GM21619 (cell line): ENCODE data around the gene SEC16A.

Experiments
- ATAC-seq: cut with Tn5 transposase; IDR thresholded peaks from one replicate; pipeline ENCODE4 v1.9.1; 2021; ENCODE audit not compliant: unreplicated experiment

The SEC16A gene, protein sequence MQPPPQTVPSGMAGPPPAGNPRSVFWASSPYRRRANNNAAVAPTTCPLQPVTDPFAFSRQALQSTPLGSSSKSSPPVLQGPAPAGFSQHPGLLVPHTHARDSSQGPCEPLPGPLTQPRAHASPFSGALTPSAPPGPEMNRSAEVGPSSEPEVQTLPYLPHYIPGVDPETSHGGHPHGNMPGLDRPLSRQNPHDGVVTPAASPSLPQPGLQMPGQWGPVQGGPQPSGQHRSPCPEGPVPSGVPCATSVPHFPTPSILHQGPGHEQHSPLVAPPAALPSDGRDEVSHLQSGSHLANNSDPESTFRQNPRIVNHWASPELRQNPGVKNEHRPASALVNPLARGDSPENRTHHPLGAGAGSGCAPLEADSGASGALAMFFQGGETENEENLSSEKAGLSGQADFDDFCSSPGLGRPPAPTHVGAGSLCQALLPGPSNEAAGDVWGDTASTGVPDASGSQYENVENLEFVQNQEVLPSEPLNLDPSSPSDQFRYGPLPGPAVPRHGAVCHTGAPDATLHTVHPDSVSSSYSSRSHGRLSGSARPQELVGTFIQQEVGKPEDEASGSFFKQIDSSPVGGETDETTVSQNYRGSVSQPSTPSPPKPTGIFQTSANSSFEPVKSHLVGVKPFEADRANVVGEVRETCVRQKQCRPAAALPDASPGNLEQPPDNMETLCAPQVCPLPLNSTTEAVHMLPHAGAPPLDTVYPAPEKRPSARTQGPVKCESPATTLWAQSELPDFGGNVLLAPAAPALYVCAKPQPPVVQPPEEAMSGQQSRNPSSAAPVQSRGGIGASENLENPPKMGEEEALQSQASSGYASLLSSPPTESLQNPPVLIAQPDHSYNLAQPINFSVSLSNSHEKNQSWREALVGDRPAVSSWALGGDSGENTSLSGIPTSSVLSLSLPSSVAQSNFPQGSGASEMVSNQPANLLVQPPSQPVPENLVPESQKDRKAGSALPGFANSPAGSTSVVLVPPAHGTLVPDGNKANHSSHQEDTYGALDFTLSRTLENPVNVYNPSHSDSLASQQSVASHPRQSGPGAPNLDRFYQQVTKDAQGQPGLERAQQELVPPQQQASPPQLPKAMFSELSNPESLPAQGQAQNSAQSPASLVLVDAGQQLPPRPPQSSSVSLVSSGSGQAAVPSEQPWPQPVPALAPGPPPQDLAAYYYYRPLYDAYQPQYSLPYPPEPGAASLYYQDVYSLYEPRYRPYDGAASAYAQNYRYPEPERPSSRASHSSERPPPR (N-terminal part only)

DNA sequence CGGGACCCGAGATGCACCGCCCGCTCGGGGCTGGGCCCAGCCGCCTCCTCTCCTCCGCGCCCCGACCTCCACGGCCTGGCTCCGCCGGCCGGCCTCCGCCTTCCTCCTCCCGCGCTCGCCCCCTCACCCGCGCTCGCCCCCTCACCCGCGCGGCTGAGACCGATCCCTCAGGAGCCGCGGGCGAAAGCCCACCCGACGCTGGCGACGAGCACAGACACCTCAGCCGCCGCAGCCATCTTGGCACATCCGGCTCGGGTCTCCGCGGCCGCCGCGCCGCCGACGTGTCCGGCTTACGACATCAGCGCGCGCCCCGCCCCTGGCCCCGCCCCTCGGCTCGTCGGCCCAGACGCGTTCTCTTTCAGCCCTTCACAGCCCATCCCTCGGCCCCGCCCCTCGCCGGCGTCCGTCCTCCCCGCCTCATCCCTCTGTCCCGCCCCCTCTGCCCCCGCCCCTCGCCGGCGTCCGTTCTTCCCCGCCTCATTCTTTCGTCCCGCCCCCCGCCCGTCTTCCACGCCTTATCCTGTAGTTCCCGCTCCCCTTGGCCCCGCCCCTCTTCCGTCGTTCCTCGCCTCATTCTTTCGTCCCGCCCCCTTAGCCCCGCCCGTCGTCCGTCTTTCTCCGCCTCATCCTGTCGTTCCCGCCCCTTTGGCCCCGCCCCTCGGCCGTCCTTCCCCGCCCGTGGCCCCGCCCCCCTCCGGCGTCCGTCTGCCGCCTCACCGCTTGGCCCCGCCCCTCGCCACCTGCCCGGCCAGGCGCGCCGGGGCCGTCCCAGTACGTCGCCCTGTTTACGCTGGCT is at the start of gene SEC16A:
Gene SEC16A (minus strand): TSS at position 248 of the 796 bp plus-strand sequence. CDS start 5,425 bp downstream, outside the sequence.
- peak; percentile 51 for ATAC-seq

DNA sequence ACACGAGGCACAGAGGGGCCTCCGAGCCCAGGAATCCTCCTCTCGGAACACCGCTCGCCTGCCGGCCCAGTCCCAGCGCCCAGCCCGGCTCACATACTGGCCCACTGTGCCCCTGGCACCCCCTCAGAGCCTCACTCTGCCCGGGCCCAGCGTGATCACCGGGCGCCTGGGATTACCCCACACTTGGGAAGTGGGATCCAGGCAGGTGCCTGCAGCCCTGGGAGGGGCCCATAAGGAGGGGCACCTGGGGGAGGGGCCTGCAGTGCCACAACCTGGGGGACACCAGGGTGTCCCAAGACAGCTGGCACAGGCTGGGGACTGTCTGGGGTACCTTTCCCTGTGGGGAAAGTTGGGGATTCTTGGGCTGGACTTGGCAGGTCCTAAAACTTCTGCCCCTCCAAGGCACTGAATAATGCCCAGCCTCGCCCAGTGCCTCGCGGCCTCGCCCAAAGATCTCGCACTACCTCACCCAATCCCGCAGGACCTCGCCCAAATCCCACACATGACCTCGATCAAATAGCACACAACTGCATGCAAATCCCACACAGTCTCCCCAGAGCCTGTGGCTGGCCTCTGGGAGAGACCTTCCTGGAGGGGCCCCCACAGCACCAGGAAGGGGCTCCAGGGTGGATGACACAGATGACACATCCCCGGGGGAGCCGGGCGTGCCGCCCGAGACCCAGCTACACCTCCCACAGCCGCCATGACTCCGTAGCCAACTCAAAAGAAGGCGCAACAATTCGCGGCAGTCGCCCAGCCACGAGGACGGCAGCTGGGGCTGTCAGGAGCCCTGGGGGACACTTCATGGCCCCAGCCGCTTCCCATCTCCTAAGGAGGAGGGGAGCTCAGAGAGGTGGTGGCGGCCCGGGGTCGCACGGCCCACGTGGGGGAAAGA is 49.3 kb upstream of the SEC16A start:
- ATAC-seq: no peak

DNA sequence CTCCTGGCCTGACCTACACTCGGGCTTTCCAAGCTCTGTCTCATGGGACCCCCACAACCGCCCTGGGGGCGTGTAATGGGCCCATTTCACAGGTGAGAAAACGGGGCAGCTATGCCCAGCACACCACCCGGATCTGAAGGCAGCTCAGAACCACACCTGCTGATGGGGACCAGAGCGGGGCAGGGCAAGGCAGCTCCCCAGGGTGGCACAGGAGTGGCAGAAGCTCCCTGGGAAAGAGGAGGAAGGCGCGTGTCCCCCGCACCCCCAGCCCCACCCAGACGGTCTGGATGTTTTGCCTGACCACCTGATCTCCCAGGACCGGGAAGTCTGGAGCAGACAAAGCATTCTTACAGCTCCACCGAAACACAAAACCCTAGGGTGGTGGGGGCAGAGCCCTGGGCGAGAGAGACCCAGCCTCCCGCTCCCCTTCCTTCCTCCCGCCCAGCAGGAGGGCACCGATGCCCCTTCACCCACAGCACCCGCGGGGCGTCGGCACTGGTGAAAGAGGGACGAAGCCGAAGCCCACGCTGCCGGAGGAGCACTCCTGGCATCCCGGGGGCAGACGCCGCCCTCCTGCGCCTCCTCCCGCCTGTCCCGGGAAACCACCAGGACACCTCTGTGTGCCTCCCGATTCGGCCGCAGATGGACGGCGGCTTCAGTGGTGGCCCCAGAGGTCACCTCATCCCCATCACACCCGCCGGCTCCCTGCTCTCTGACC is 48.5 kb upstream of the SEC16A start:
- ATAC-seq: no peak

DNA sequence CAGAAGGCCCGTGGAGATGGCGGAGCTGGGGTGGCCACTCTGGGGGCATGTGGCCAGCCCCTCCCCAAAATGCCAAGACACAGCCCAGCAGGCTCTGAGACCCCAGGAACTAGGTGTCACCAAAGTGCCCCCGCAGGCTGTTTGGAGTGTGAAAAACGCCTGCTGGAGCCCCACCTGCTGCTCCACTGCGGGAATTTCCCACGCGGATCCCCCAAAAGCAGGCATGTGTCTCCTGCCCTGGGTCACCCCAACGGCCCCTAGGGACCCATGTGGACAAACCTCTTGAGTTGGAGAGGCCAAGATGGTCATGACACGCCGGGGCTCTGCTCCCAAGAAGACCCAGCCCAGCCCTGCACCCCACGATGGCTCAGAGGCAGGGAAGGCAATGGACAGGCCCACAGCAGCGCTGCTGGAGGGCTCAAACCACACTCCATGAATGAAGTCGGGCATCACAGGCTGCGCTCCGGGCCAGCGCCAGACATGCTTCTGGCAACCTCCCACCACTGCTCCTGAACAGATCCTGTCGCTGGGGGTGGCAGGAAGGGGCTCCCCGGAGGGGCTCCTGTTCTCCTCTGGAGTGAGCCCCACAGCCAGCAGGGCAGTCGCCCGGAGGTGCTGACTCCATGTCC is 47.7 kb upstream of the SEC16A start:
- ATAC-seq: no peak

DNA sequence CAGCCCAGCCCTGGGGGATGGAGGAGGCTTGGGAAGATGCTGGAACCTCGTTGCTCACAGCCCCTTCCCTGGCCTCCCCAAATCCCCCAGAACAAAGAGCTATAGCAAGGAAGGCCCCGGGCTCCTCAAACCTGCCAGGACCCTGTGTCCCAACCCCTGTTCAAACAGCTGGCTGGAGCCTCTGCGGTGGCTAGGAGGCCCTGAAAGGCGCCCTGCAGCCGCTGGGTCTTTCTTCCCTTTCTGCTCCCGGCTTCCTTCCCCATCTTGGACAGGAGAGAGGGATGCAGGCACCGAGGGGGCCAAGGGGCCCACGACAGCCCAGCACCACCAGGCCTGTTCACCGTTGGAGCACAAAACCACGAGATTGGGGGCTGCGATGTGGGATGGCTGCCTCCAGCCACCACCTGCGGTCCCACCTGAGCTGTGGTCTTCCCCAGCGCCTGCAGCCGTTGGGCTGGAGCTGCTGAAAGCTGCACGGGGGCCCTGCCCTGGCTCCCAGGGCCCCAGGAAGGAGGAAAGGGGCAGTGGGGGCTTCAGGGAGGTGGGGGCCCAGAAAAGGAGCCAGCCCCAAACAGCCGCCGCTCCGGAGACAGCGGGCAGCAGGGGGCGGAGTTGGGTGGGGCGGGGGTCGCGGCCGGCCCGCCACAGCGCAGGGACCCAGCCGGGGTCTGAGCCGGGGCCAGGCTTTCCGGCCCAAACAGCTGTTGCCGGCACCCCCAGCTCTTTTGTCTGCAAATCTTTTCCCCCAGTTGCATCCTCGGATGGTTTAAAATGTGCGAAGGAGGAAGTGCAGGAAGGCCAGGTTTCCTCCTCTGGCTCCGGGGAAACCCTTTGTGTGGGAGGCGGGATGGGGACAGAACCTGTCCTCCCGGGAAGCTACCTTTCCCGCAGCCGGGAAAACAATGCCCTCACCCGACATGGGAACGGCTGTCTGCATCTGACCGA is 46.9 kb upstream of the SEC16A start:
- no peak for ATAC-seq

DNA sequence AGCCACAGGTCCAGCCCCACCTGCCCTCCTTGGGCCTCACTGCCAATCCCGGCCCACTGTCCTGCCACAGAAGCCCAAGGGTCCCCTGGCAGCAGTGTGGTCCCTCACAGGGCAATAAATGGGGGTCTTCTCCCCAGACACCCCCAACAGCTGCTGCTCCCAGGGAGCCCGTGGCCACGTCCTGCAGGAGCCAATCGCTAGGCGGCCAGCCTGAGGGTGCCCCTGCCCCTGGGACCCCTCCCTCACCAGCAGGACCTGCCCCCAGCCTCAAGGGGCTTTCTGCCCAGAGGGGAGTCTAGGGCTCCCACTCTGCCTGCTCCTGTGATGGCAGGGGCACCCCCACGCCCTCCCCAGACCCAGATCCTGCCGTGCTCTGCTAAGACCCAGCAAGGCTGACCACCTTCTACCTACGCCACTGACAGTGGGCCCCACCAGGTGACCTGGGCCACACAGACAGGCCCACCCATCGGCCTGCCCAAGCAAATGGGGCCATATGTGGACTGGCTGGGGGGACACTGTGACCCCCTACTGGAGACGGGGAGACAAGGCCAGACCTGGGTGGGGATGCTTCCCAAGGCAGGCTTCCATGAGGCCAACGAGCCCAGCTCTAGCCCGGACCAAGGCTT is 46.0 kb upstream of the SEC16A start:
- ATAC-seq: no peak

DNA sequence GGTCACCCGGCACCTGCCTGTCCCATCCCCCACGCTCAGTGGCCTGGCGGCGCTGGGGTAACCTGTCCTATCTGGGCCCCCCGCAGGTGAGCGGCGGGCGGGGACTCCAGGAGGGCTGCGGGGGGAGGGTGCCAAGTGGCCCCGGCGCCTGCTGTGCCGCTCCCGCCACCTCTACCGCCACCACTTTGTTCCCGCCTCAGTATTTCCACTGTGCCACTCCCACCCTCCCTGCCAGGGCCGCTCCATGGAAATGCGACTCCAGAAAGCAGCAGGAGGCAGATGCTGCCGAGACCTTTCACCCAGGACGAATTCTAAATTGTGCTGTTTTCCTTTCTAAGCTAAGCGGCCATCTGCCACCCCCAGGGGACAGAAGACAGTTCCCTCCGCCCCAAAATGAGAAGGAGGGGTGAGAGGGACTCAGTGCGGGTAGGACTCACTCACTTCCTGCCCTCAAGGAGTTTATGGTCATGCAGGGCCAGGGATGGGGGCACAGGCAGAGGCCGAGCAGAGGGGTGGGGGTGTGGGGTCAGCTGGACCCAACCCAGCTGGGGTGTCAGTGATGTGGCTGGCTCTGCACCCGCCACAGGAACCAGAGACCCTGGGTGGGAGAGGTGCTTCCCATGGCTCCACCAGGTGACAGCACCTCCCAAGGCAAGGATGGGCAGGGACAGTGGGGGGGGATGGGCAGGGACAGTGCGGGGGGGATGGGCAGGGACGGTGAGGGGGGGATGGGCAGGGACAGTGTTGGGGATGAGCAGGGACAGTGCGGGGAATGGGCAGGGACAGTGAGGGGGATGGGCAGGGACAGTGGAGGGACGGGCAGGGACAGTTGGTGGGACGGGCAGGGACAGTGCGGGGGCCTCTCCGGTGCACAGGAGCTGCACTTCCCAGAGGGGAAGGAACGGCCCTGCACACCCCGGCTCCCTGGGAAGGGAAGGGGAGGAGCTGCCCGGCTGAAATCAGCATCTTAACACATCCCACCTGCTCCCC is 45.2 kb upstream of the SEC16A start:
- no peak for ATAC-seq

DNA sequence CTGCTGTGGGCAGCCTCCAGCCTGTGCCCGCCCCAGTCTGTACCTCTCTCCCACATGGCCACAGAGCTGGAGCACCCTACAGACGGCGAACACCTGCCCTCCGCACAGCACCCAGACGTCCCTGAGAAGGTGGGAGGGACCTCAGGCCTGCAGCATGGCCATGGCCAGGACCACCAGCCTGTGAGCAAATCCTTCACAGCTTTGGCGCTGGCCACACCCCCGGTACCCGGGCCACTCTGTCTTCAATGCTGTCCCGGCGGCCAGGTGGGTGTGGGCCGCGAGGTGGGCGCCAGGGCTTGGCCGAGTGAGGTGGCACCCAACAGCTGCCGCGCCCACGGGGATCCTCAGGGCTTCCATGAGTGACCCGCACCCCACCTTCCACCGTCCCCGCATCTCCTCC is 44.3 kb upstream of the SEC16A start:
- no peak for ATAC-seq

DNA sequence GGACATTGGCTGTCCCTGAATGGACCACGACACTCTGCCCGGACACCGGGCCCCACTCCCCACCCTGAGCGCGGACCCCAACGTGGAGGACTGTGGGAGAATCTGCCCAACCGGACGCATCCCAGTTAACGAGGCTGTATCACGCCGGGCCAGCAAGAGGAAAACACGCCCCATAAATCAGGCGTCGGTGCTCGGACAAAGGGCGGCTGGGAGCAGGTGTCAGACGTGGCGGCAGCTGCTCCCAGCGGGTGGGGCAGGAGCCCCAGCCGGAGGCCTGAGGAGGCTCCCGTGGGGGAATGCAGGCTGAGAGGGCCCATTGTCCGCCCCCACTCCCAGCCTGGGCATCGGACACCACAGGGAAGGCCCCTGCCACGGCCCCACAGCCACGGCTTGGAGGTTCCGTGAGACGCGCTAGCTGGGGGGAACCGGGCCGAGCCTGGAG is 43.8 kb upstream of the SEC16A start:
- no peak for ATAC-seq

DNA sequence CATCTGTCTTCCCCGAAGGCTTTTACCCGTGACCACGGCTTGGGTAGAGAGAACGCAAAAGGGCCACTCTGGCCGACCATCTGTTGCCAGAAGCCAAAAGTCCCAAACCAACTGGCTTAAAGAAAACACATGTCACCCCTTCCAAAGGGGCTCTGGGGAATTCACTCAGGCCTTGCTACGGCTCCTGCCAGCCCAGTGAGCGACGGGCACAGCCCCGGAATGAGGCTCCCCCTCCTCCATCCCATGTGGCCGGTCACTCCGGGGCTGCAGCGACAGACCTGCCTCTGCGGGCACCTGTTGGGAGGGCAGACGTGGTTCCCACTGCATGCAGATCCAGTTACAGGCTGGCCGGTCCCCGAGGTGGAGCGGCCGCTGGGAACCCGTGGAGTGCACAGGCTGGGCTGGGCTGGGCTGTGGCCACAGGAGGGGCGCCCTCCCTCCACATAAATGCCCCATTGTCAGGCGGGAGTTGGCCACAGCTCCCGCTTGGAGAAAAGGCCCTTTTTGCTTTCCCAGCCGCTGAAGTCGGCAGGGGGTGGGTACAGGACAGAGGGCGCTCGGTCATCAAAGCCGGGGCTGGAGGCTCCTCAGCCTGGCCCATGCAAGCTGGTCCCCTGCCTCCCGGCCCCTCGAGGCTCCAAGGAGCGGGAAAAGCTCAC is 43.1 kb upstream of the SEC16A start:
- ATAC-seq: no peak

DNA sequence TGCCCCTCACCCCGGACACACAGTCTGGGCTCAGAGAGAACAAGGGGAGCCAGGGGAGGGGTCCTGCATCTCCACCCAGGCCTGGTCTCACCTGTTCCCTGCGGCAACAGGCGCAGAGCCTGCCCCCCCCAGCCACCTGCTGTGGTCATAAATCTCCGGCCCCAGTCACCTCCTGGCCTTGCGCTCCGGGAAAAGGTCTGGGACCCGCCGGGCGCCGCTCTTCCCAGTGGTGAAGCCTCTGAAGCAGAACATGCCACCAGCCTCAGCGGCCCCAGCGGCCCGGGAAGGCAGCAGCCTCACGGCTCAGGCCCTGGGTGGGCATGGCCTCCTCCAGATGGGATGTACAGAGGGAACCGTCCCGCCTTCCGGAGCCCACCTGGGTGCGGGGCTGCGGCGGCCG is 42.4 kb upstream of the SEC16A start:
- no peak for ATAC-seq

DNA sequence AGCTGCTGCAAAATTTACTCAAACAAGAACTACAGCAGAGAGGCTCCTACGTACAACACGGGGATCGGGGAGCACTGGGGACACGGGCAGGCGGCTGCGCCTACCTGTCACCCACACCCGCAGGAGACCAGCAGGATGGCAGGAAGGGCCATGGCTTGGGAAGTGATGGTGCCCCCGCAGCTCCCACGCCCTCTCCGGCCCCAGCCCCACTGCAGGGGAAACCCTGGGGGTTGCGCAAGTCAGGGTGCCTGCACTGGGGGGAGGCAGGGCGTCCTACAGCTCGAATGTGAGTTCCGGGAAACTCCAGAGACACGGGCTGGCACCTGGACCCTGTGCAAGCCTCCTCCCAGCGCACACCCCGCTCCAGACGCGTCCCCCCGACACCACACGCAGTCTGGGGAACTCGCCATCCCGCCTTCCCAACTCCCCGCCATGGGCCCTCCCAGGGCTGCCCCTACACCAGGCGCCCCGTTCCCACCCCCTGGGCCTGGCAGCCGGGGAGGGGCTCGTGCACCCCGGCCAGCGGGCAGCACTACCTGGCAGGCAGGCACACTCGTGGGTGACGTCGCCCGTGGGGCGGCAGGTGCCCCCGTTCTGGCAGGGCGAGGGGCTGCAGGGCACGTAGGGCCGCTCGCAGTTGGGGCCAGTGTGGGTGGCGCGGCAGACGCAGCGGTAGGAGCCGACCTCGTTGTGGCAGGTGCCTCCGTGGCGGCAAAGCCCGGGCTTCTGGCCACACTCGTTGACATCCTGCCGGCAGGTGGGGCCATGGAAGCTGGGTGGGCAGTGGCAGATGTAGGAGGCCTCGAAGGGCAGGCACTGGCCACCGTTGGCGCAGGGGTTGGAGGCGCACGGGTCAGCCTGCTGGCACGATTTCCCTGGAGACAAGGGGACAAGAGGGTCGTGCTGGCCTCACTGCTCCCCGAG is 39.7 kb upstream of the SEC16A start:
- ATAC-seq: no peak

DNA sequence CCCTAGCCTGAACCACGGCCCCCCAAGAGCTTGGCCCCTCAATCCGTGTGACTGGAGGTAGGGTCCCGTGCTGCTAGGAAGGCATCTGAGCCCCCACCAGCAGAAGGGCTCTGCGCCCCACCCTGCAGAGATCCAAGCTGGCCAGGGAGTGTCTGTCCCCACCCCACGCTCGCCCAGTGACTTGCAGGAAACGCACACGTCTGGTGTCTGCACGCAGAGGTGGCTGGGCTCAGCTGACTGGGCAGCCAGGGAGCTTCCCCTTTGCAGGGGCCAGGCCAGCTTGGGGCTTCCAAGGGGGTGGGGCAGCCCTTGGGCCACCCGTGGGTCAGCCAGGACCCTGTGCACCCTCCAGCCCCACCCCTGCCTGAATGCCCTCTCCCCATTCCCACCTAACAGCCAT is 38.7 kb upstream of the SEC16A start:
- no peak for ATAC-seq

DNA sequence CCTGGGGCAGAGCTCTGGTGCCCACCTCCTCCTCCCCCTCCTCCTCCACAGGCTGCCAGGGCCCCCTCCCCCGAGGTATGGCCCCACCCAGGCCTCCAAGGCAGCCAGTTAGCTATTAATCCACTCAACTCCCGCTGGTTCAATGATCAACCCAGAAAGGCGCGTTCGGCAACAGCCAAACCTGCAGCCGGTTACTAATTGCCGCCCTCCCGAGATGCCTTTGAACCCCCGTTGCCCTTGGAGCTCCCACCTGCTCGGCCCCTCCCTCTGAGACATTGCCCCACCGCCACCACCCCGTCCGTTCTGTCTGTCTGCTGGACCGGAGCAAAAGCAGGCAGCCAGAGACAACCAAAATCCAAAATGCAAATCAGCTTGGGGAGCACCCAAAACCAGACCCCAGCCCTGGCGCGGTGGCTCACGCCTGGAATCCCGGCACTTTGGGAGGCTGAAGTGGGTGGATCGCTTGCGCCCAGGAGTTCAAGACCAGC is 37.3 kb upstream of the SEC16A start:
- no peak for ATAC-seq
